GM18508 (cell line): ENCODE measurements around the gene FBXO31.

Experiments
- ATAC-seq: cut with Tn5 transposase; IDR thresholded peaks from one replicate; pipeline ENCODE4 v1.9.1; 2021; ENCODE audit warnings: moderate number of reproducible peaks; ENCODE audit not compliant: insufficient read depth, unreplicated experiment

The FBXO31 gene

DNA sequence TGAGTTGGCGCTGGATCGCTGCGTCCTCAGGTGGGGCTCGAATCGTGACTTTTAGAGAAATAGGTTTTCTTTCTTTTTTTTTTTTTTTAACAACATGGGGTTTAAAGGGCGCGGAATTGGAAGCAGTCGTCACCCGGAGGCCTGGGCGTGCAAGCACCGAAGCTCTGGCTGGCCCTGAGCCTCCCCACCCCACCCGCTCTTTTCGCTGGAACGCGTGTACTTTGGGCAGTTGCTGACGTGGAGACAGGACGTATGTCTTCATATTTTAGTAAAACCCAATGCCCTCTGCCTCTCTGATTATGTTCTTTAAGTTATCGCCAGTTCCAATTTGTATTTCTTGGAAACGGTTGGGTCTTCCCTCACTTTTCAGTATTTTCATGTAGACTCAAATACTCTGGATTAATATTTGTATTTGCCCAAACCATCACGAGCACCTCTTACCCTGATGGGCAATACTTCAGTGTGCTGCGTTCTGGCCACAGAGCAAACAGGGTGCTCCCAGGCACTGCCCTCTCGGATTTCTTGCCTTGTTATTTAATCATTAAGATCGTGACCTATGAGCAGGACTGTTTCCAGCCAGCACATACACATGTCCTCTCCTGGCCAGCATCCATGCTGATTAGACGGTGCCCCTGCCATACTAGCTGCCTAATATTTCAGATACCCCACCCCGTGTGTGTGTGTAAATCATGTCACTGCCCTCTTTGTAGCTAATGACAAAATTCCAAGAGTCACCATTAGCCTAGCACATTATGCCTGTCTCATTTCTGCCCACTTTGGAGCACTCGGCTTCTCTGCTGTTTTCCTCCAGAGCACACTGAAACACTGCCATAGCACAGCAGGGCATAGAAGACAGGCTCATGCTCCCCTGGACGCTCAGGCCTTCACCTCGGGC is 65.6 kb downstream of the FBXO31 start:
- ATAC-seq, result no peak

DNA sequence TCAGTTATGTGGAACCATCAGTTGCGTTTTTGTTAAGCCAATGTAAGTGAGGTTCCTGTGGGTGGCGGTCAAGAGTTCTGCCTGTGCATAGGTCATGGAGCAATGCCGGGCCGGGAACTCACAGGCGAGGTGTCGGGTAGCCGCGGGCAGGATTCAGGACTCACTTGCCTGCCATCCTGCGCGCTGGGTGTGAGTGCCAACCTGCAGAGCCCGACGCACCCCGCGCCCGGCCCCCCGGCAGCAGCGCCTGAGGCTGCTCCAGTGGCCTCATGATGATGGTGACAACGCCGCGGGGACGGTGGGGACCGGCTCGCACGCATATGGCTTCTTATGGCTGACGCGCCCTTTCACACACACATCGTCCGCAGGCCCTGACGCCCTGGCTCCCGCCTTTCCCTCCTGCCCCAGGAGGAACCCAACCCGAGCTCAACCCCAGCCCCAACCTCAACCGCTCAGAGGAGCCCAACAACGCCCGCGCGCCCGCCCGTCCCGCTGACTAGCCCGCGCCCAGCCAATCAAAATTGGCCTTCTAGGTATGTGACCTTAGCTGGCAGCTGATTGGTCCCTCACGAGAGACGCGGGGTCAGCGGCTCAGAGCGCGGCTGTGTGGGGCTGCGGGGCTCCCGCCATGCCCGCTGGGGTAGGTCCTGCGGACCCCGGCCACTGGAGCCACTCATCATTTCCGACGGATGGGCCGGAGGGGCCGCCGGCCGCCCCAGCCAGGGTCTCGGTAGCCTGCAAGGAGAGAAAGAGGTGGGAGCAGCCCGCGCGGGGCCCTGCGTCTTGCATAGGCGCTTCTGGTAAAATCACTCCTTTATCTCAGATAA is 66.4 kb downstream of the FBXO31 start, which contains the start of gene C16orf95:
Gene C16orf95 (minus strand): TSS at position 470 of the 827 bp plus-strand sequence. CDS start 150 bp downstream, at position 320.
- peak; percentile 67 for ATAC-seq

GRCh38 chr16:87316450-87316922 is 67.1 kb downstream of the FBXO31 start:
- ATAC-seq, result no peak

DNA sequence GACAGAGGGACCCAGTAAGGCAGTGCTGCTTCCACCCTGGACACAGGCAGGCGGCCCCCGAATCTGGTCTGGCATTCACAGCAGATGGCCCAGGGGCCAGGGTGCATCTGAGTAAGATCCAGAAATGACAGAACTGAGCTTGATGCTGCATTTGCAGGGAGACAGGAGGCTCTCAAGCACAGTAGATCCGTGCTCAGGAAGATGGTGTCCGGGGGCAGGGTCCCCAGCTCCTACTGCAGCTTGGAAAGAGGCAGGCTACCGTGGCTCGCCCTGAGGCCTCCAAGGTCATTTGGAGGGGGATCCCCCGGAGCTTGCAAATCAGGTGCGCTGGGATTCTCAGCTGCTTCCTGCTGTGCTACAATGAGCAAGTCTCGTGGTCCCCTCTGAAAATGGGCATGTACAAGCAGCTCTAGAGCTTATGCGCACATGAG is 68.6 kb downstream of the FBXO31 start:
- no peak for ATAC-seq

- no peak for ATAC-seq
Observed at GRCh38 chr16:87312008-87312407, 71.6 kb downstream of the FBXO31 start.

- ATAC-seq, result no peak
Observed at GRCh38 chr16:87311387-87311786, 72.2 kb downstream of the FBXO31 start.

DNA sequence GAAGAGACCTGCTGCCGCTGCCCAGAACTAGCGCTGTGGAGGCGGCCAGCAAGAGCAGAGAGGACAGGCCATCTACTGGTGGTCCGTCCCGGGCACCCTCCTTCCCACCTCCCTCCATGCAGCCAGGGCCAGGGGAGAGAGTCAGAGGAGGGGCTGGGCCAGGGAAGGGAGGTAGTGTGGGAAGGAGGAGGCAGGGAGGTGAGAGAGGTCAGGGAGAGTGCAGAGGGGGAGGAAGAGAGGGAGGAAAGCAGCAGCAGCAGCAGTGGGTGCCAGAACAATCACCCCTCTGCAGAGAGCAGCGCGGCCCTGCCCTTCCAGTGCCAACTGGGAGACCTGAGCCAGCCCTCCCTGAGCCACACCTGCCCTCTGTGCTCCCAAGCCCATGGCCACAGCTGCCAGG is 73.0 kb downstream of the FBXO31 start:
- no peak for ATAC-seq

DNA sequence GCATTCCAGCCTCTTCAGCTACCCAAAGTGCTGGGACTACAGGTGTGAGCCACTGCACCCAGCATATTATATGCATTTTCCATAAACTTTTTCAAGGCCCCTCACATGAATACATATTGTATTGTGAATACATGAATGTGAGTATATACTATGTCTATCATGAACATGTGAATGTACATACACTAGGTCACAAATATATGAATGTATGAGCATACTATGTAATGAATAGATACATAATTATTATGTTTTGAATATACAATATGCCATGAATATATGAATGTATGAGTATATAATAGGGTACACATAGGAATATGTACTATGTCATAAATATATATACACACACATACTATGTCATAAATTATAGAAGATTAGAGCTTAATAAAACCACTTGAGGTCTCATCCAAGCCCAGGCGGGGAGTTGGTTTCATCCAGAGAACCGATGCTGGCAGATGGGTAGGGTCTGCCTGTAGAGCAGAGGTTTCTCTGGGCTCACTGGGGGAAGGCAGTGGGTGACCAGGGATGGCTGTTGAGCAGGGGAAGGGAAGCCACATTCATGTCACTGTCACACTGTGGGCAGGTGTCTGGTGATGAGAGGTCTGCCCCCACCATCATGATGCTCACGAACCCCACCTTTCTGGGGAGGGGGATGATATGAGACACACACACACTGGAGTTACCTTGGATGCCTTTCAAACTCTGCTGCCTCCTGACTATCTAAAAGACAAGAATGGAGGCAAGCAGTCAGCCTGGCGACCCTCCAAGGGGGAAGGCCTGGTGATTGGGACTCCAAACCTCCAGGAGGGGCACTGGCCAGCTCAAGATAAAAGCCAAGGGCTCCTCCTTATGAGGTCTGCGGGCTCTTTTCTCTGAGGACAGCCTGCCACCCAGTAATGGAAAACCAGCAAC is 73.7 kb downstream of the FBXO31 start:
- ATAC-seq, result no peak

DNA sequence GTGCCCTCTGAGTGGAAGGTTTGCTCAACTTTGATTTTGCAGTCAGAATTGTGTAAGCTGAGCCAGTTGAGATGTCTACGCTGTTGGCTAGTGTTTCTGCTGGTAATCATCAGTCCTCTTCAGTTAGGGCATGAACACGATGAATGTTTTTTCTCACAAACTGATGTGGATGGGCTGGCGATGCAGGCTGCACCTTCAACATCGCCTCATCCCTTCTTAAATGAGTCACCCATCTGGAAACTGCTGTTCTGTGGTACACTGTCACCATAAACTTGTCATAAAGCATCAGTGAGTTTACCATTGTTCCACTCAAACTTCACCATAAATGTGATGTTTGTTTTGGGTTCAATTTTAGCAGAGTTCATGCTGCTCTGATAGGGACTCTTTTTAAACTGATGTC is 74.8 kb downstream of the FBXO31 start:
- no peak for ATAC-seq

GRCh38 chr16:87306516-87306915 is 77.1 kb downstream of the FBXO31 start:
- no peak for ATAC-seq

GRCh38 chr16:87305505-87306391 is 77.8 kb downstream of the FBXO31 start:
- no peak for ATAC-seq

GRCh38 chr16:87304951-87305350 is 78.6 kb downstream of the FBXO31 start:
- ATAC-seq, result no peak

DNA sequence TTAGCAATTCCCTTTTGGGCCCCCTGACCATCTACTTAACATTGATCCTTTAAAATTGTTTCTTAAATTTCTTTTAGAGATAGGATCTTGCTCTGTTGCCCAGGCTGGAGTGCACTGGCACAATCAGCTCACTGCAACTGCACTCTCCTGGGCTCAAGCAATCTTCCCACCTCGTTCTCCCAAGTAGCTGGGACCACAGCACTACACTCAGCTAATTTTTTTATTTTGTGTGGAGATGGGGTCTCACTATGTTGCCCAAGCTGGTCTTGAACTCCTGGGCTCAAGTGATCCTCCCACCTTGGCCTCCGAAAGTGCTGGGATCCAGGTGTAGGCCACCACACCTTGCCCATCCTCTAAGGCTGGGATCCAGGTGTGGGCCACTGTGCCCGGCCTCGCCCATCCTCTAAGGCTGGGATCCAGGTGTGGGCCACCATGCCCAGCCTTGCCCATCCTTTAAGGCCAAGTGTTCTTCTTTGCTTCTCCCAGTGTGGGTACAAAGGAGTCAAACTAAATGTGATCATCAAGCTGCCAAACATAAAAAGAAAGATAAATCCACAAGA is 79.5 kb downstream of the FBXO31 start:
- no peak for ATAC-seq

- ATAC-seq, result no peak
Observed at GRCh38 chr16:87303431-87303930, 80.1 kb downstream of the FBXO31 start.

- no peak for ATAC-seq
Observed at GRCh38 chr16:87298857-87299465, 84.6 kb downstream of the FBXO31 start.

- no peak for ATAC-seq
Observed at GRCh38 chr16:87297918-87298631, 85.5 kb downstream of the FBXO31 start.

DNA sequence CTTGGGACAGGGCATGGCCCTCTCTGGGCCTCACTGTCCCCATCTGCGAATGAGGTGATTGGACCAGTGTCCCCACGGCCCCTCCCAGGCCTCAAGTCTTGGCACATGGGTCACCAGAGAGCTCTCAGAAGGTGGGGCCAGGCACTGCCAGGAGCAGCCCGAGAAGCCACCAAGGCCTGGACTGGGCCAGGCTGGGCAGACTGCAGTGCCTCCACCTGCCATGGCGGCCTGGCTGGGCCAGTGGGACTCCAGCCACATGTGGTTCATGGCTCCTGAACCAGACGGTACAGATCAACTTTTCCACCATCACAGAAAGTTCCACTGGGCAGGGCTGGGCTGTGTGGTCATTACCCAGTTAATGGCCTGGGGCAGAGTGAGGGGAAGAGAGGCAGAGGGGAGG is 86.2 kb downstream of the FBXO31 start:
- ATAC-seq, result no peak
